DND-41 (cell line): ENCODE results near the gene PEX14.

Experiments used
- CTCF ChIP-seq: IDR thresholded peaks from 2 replicates; pipeline ENCODE4 v1.5.1; 2012; ENCODE audit warnings: borderline replicate concordance, low read length, moderate library complexity, mild to moderate bottlenecking; ENCODE audit not compliant: poor library complexity, severe bottlenecking; ENCODE audit errors: extremely low read depth
- EZH2 ChIP-seq: IDR thresholded peaks from 3 replicates; pipeline ENCODE4 v1.6.1; 2012; ENCODE audit warnings: borderline replicate concordance, low read depth, mild to moderate bottlenecking, moderate library complexity, low read length, inconsistent platforms; ENCODE audit not compliant: severe bottlenecking

- TF ChIP-seq CTCF (no peak), EZH2 (no peak)
Observed at GRCh38 chr1:10438677-10439163, 36.0 kb upstream of the PEX14 start.
